Prostate gland (tissue), 2 donors: ENCODE results near the gene PRR9. TPM values are rescaled to one million over a fixed set of nuclear protein-coding genes. Genes with fewer than 3 reads are reported as not detected.

Experiments used
- DNase-seq: peaks from one replicate; pipeline ENCODE4 v3.0.0-alpha.2; 2019; ENCODE audit warnings: low spot score
- H3K27ac ChIP-seq, 2 donors: fragments of 200-600 bp; sonication (generic); 2 replicates each; pipeline ENCODE4 v1.5.1; 2017 to 2019
- H3K27me3 ChIP-seq: fragments of 200-600 bp; sonication (generic); replicated peaks from 2 replicates; pipeline ENCODE4 v1.5.1; 2019; ENCODE audit not compliant: insufficient read depth
- H3K36me3 ChIP-seq, 2 donors: fragments of 200-600 bp; sonication (generic); 1 replicate in 1 of 2; 2 replicates in 1 of 2; pipeline versions ENCODE4 v1.5.1 to v1.8.1; 2017 to 2019
- H3K4me1 ChIP-seq: fragments of 200-600 bp; sonication (generic); replicated peaks from 2 replicates; pipeline ENCODE4 v1.5.1; 2019
- H3K4me3 ChIP-seq, 2 donors: fragments of 200-600 bp; sonication (generic); 2 replicates each; pipeline ENCODE4 v1.5.1; 2017 to 2019
- H3K9me3 ChIP-seq: fragments of 200-600 bp; sonication (generic); 2 replicates; pipeline ENCODE4 v1.5.1; 2017
- POLR2A ChIP-seq: fragments of 450-650 bp; IDR thresholded peaks from one replicate; pipeline ENCODE4 v1.6.1; 2016; ENCODE audit warnings: antibody characterized with exemption, mild to moderate bottlenecking
- POLR2AphosphoS5 ChIP-seq: sonication (generic); formaldehyde crosslinking; IDR thresholded peaks from one replicate; pipeline ENCODE4 v1.6.1; 2017; ENCODE audit warnings: antibody characterized with exemption
- WGBS: methylation state at CpG from one replicate; pipeline ENCODE4 v1.1.5; 2018; 5-methylcytosine and 5-hydroxymethylcytosine counted together
- intact Hi-C: fragments of 100-400 bp; cut with DNase I; formaldehyde crosslinking; loops from one replicate; pipeline ENCODE4 v1.14.2; 2022
- total RNA-seq, 2 donors: library from RNA; depleted of rRNA; stranded (reverse); fragments of >200 nt; gene quantifications; one replicate each; pipeline ENCODE4 v1.1.0, GENCODE V29; 2016
- TF ChIP-seq, protein P1 (sequence below), 4 experiments: fragments of 200-600 bp in 2 of 4; fragments of 450-650 bp in 2 of 4; sonication (generic) in 2 of 4; IDR thresholded peaks; 1 replicate in 3 of 4; 2 replicates in 1 of 4; pipeline ENCODE4 v1.5.1; 2016 to 2019; ENCODE audit warnings: antibody characterized with exemption in 4 of 4, mild to moderate bottlenecking in 2 of 4, moderate library complexity in 2 of 4

Gene PRR9
- total RNA-seq, 2 donors from 2014 or later, result not detected

DNA sequence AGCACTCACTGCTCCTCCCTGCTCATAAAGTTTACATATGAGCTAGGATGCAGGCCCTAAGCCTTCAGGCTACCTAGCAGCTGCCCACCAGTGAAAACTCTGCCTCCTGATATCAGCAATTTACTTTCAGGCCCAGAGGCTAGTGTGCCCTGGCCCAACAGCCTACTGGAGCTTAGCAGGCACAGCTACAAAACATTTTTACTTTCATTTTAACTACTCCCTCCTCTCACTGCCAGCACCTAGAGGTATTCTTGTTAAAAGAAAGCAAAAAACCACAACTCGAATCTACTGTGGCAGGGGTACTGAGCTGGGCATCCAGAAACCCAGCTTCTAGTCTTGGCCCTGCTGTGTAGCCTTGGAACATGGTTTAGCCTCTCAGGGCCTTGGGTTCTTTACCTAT, 36.3 kb downstream of the PRR9 start:
- 35% methylated on average over 1 of the region's 1 CpG for WGBS
- H3K9me3 ChIP-seq, result no peaks in the 10 kb centered on the region
- no peak for DNase-seq
- TF ChIP-seq POLR2A, result no peak
- TF ChIP-seq POLR2AphosphoS5, result no peak
- TF ChIP-seq, protein P1, sequence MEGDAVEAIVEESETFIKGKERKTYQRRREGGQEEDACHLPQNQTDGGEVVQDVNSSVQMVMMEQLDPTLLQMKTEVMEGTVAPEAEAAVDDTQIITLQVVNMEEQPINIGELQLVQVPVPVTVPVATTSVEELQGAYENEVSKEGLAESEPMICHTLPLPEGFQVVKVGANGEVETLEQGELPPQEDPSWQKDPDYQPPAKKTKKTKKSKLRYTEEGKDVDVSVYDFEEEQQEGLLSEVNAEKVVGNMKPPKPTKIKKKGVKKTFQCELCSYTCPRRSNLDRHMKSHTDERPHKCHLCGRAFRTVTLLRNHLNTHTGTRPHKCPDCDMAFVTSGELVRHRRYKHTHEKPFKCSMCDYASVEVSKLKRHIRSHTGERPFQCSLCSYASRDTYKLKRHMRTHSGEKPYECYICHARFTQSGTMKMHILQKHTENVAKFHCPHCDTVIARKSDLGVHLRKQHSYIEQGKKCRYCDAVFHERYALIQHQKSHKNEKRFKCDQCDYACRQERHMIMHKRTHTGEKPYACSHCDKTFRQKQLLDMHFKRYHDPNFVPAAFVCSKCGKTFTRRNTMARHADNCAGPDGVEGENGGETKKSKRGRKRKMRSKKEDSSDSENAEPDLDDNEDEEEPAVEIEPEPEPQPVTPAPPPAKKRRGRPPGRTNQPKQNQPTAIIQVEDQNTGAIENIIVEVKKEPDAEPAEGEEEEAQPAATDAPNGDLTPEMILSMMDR (IDR thresholded peaks at IDR 0.05), result no peak
- H3K4me3 ChIP-seq, result no peak overlapping the region
- H3K36me3 ChIP-seq, result no peaks in the 10 kb centered on the region
- intact Hi-C loops, result no loop called here
- H3K27ac ChIP-seq, result no peak overlapping the region
- no peaks in the 10 kb centered on the region for H3K4me1 ChIP-seq
- no peaks in the 10 kb centered on the region for H3K27me3 ChIP-seq

GRCh38 chr1:153259387-153259786, 42.0 kb downstream of the PRR9 start, which contains the start of gene LORICRIN:
Gene LORICRIN (plus strand): TSS chr1:153259687. CDS start chr1:153260950, 1,263 bp downstream.
- no peak within 1 kb of the TSS for H3K4me3 ChIP-seq
- H3K27me3 ChIP-seq, result peaks cover 13% of the 10 kb centered on the region
- 90% methylated on average over 3 of the region's 3 CpGs for WGBS
- peaks cover 4% of the 10 kb centered on the region for H3K4me1 ChIP-seq
- intact Hi-C loops, result no loop called here
- no peaks in the 10 kb centered on the region for H3K9me3 ChIP-seq
- DNase-seq, result no peak
- no peak within 1 kb of the TSS for H3K27ac ChIP-seq
- TF ChIP-seq POLR2AphosphoS5, result no peak
- TF ChIP-seq, protein P1 (IDR thresholded peaks at IDR 0.05), result no peak
- no peaks in the 10 kb centered on the region for H3K36me3 ChIP-seq

GRCh38 chr1:153260585-153261280, 43.3 kb downstream of the PRR9 start:
- Histone ChIP-seq H3K4me3 (peak overlapping the region; percentile 18 to 36), H3K9me3 (no peaks in the 10 kb centered on the region), H3K4me1 (peaks cover 4% of the 10 kb centered on the region), H3K27me3 (peaks cover 13% of the 10 kb centered on the region), H3K27ac (no peak overlapping the region), H3K36me3 (no peaks in the 10 kb centered on the region)
- WGBS, result 20% methylated on average over 23 of the region's 45 CpGs
- DNase-seq, result no peak
- intact Hi-C loops, result no loop called here
- TF ChIP-seq, protein P1 (IDR thresholded peaks at IDR 0.05), result no peak
- no peak for TF ChIP-seq POLR2AphosphoS5
- TF ChIP-seq POLR2A, result no peak

- intact Hi-C loops, result no loop called here
- H3K36me3 ChIP-seq, result no peaks in the 10 kb centered on the region
- peaks cover 4% of the 10 kb centered on the region for H3K4me1 ChIP-seq
- TF ChIP-seq POLR2AphosphoS5 (no peak), POLR2A (no peak)
- TF ChIP-seq, protein P1 (IDR thresholded peaks at IDR 0.05), result no peak
- DNase-seq, result no peak
- H3K4me3 ChIP-seq, result peak overlapping the region; percentile 18 to 36
- H3K9me3 ChIP-seq, result no peaks in the 10 kb centered on the region
- H3K27ac ChIP-seq, result no peak overlapping the region
- 3% methylated on average over 7 of the region's 80 CpGs for WGBS
- peaks cover 13% of the 10 kb centered on the region for H3K27me3 ChIP-seq
Observed at GRCh38 chr1:153261281-153262069, 44.1 kb downstream of the PRR9 start.

DNA sequence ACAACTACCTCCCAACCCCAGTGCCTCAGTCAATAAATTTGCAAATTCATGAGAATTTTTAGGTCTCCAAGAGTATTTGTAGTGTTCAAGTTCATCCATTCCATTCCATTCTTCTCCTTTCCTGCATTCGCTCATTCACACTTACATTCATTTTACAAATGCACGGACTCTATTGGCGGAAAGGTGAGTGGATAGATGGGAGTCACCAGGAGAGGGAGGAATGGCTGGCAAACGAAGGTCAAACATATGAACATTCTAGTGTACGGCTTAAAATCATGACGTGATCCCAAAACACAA, 44.6 kb downstream of the PRR9 start:
- TF ChIP-seq, protein P1 (IDR thresholded peaks at IDR 0.05), result no peak
- TF ChIP-seq POLR2AphosphoS5, result no peak
- TF ChIP-seq POLR2A, result no peak
- intact Hi-C loops, result no loop called here
- Histone ChIP-seq H3K4me1 (peaks cover 4% of the 10 kb centered on the region), H3K36me3 (no peaks in the 10 kb centered on the region), H3K9me3 (no peaks in the 10 kb centered on the region), H3K27me3 (peaks cover 13% of the 10 kb centered on the region), H3K27ac (no peak overlapping the region), H3K4me3 (peak overlapping the region in 1 of 2 donors; percentile 18)
- no peak for DNase-seq
- WGBS, result 30% methylated on average over 6 of the region's 6 CpGs
